ENCODE data around the gene FAM120B.

Gene FAM120B

GRCh38 chr6:170424604-170425126 is 118.1 kb downstream of the FAM120B start:
- no peak for DNase-seq

GRCh38 chr6:170429450-170429849 is 122.9 kb downstream of the FAM120B start:
- peak; percentile 29 for DNase-seq

DNA sequence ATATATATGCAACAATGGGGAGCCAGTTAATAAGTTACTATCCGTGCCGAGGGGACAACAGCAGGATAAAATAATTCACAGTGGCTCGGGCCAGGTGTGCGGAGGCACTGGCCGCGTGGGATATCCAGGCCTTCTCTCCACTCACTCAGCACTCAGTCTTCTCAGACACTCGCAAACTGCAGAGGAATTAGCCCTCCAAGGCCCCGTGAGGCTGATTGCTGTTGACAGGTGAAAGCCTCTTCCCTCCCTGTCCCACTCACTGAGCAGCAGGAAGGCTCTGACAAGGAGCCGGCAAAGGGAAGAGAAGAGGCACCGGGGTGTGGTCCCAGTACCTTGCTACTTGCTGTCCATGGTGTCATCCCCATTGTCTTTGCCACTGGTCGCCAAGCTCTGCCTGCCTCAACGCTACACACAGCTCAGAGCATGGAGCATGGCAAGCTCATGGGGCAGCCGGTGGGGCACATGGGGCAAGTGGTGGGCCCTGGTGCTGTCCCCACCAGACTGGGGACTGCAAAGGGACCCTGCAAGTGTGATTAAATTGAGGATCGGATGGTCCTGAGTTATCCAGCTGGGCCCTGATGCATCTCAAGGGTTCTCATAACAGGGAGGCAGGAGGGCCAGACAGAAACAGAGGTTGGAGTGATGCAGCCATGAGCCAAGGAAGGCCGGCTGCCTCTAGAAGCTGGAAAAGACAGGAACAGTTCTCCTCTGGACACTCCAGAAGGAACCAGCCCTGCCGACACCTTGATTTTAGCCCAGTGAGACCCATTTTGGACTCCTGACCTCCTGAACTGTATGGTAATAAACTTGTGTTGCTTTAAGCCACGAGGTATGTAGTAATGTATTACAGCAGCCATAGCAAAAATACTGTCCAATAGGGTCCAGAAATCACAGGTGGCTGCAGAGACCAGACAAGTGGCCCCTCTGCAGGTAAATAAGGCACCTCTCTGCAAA is 126.9 kb downstream of the FAM120B start:
- DNase-seq, result no peak

GRCh38 chr6:170434117-170434820 is 127.7 kb downstream of the FAM120B start:
- DNase-seq, result no peak

DNA sequence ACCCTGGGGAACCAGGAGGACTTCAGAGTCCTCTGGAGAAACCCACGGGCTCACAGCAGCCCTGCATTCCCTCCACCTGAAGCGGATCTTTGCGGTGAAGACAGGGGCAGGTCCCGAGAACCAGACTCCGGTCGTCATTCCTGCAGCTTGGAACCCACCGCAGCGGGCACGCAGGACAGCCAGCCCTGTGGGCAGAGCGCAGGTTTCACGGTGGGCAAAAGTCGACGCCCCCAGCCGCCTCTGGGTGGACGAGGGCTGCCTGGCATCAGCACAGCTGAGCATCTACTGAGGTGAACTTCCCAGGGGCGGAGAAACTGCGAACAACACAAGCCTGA is 128.2 kb downstream of the FAM120B start:
- DNase-seq, result no peak

GRCh38 chr6:170435766-170436165 is 129.2 kb downstream of the FAM120B start:
- no peak for DNase-seq

GRCh38 chr6:170436209-170436809 is 129.8 kb downstream of the FAM120B start:
- DNase-seq, result no peak

GRCh38 chr6:170437719-170438401 is 131.3 kb downstream of the FAM120B start:
- no peak for DNase-seq

- DNase-seq, result peak; percentile 76
These were observed 131.8 kb downstream of the FAM120B start for GRCh38 chr6:170438402-170438753.

DNA sequence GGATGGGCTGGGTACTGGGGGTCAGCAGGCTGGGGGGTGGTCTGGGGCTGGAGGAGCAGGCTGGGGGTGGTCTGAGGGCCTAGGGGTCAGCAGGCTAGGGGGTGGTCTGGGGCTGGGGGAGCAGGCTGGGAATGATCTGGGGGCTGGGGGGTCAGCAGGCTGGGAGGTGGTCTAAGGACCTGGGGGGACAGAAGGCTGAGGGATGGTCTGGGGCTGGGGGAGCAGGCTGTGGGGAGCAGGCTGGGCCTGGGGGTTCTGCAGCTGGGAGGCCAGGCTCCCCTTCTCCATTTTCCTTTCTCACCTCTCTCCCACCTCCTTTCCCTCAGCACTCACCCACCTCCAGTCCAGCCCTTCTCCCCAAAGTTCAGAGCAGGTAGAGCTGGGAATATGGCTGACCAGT is 132.3 kb downstream of the FAM120B start:
- DNase-seq, result no peak

DNA sequence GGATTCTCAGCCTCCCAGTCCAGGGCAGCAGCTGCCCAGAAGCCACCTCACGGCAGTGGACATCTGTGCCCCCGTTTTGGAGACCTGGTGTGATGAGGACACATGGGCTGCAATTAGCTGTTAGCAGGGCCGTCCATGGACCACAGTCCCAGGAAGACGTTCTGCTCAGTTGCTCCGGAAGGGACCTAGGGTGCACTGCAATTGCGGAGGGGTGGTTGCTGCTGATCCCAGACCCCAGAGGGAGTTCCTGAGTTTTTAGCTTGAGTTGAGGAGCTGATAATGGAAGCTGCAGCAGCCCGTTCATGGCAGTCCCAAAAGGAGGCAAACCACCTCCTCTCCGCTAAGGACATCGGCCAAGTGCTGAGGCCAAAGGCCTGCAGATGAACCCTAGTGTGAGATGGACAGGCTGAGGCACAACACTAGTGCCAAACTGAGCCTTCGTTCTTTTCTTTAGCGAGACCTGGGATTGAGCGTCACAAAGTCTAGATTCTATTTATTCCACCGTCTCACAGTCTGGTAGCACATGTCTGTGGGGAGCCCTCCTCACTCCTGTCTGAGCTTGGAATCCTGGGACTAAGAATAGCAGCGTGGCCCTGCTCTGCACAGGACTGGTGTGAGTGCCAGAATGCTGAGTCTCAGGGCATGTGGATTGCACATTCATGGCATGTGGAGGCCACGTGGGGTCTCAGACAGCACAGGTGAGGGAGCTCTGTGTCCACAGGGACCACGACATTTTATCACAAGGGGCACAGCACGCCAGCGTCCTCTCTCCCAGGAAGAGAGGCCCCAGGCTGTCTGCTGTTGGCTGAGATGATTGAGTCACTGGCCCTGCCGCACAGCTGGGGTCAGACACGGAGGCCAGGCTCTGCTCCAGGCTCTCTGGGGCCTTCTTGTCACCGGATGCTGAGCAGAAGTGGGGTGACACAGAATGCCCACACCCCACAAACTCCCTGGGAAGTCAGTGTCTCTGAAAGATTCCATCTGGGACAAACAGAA is 133.1 kb downstream of the FAM120B start:
- DNase-seq, result no peak

GRCh38 chr6:170440437-170440836 is 133.9 kb downstream of the FAM120B start:
- DNase-seq, result no peak

DNA sequence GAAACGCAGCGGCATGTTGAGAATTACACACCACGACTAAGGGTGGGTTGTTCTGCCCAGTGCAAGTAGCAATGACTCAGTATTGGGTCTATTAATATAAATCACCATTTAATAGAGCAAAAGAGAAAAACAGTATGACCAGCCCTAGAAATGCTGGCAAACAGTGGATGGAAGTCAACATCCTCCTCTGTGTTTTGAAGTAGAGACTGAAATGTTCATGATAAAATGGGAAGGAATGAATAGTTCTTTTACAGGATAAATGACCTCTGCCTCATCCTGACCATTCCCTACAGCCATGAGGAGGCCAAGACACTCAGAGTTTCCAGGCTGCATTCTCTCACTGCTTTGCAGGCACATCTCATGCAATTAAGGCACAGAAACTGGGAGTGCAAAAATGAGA is 134.8 kb downstream of the FAM120B start:
- no peak for DNase-seq

DNA sequence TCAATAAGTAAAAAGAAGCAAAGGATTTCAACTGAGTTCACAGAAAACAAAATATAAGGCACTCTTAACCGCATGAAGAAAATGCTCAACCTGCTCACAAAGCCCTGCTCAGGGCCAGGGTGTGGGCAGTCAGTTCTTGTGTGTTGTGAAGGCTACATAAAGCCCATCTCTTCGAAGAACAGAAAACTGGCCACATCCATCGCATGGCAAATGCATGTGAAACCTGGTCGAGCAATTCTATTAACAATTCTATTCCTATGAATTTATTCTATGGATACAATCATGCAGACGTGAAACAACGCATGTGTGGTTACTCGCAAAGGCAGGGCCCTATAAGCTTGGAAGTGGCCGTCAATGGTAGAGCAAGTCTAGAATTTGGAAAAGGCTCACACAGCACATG is 136.0 kb downstream of the FAM120B start:
- no peak for DNase-seq

GRCh38 chr6:170443151-170443662 is 136.6 kb downstream of the FAM120B start:
- no peak for DNase-seq

- DNase-seq, result no peak
These were observed 137.6 kb downstream of the FAM120B start for GRCh38 chr6:170444056-170444591.

GRCh38 chr6:170444811-170445211 is 138.3 kb downstream of the FAM120B start:
- DNase-seq, result no peak

DNA sequence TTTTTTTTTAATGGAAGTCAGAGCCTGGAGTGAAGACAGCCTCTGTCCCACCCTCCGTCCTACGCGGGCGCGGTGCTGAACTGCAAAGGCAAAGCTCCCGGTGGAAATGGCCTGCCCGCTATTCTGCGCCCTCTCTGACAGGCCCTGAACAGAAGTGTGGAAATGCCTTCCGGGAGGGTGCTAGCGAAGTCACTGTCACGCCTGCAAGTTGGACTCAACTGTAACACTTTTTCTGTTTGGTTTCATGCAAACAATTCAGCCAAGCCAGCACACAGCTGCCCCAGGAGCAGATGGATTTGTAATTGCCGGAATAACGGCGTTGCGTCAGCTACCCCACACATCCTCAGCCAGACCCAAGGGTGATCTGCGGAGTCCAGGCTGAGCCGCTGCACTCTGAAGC is 138.9 kb downstream of the FAM120B start:
- no peak for DNase-seq

GRCh38 chr6:170445971-170446370 is 139.4 kb downstream of the FAM120B start:
- no peak for DNase-seq

- DNase-seq, result no peak
These were observed 140.4 kb downstream of the FAM120B start for GRCh38 chr6:170446841-170447560.

- DNase-seq, result no peak
These were observed 141.0 kb downstream of the FAM120B start for GRCh38 chr6:170447561-170447930.

All from NCI-H2227 treated with DMSO at 0.1 percent for 48 hours (cell line).